ENCODE data around the gene HBS1L. TPM values are rescaled to one million over a fixed set of nuclear protein-coding genes. Genes with fewer than 3 reads are reported as not detected.

Gene HBS1L
- total and polyA plus RNA-seq, 2 experiments from 2014 or later, result 57.8 to 98.9 TPM

GRCh38 chr6:134999107-134999506 lies 55.5 kb downstream of the HBS1L start:
- no peaks in the 10 kb centered on the region for H3K9me3 ChIP-seq (ENCODE audit: low read depth)
- no peak for DNase-seq (ENCODE audit: low read depth in 1 of 2, low spot score in 1 of 2)
- H3K27ac ChIP-seq, result no peak overlapping the region
- TF ChIP-seq, protein P1, sequence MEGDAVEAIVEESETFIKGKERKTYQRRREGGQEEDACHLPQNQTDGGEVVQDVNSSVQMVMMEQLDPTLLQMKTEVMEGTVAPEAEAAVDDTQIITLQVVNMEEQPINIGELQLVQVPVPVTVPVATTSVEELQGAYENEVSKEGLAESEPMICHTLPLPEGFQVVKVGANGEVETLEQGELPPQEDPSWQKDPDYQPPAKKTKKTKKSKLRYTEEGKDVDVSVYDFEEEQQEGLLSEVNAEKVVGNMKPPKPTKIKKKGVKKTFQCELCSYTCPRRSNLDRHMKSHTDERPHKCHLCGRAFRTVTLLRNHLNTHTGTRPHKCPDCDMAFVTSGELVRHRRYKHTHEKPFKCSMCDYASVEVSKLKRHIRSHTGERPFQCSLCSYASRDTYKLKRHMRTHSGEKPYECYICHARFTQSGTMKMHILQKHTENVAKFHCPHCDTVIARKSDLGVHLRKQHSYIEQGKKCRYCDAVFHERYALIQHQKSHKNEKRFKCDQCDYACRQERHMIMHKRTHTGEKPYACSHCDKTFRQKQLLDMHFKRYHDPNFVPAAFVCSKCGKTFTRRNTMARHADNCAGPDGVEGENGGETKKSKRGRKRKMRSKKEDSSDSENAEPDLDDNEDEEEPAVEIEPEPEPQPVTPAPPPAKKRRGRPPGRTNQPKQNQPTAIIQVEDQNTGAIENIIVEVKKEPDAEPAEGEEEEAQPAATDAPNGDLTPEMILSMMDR (IDR thresholded peaks at IDR 0.05; ENCODE audit: low read depth, low read length), result no peak
- H3K4me3 ChIP-seq, result no peak overlapping the region
- no peaks in the 10 kb centered on the region for H3K27me3 ChIP-seq
- no peaks in the 10 kb centered on the region for H3K36me3 ChIP-seq
- H3K4me1 ChIP-seq (ENCODE audit: low read depth), result no peaks in the 10 kb centered on the region

DNA sequence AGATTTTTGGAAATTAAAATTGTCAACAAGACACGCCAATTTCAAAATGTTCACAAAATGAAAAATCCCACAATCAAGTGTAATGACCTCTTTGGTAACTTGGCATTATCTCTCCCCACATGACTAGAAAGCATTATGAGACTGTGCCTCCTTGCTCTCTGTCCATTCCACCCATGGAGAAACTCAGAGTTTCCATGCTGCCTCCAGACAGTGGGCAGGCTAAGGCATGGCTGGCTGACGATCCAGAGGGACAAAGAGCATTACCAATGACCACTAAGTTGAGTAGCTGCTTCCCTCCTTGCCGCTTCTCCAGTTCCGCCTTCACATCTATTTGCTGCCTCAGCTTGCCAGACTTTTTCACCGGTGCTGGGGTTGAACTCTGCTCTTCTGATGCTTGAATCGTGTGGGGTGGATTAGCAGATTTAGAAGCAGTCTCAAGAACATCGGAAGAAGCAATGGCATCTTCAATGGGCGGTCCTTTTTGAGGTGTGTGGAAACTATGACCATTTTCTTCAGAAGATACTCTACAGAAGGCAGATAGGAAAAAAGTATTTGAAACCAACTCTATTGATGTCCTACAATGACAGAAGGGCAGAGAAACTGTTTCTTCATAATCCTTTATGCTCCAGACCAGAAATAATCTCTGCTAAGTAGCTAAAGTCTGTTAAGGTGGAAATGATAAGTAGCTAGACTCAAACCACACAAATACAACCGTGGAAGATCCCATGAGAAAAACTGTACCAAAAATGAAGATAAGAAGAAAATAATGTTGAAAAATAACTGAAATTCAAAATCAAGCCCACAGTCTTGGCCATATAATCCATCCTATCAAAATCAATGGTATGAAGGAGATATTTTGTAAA lies 57.3 kb downstream of the HBS1L start:
- Histone ChIP-seq H3K4me1 (ENCODE audit: low read depth) (no peaks in the 10 kb centered on the region), H3K36me3 (peaks cover 4% of the 10 kb centered on the region), H3K27me3 (no peaks in the 10 kb centered on the region), H3K4me3 (no peak overlapping the region), H3K9me3 (ENCODE audit: low read depth) (no peaks in the 10 kb centered on the region), H3K27ac (no peak overlapping the region)
- no peak for DNase-seq (ENCODE audit: low read depth in 1 of 2, low spot score in 1 of 2)
- TF ChIP-seq, protein P1 (IDR thresholded peaks at IDR 0.05; ENCODE audit: low read depth, low read length), result no peak

DNA sequence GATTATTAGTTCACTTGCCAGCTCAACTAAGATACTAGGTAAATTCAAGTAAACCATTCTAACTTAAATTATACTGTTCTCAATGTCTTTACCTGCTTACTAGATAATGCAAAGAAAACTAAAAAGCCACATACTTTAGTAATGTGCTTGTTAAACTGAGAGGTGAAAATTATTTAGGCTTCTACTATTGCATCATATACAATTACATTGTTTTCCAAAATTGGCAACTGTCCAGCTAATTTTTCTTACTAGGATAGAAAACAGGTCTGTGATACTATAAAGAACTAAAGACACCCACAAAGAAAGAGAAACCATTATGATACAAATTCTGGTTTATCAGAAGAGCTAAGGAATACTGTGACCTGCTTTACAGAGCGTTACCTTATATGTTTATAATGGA lies 59.1 kb downstream of the HBS1L start:
- H3K27ac ChIP-seq, result no peak overlapping the region
- peaks cover 13% of the 10 kb centered on the region for H3K36me3 ChIP-seq
- no peak overlapping the region for H3K4me3 ChIP-seq
- no peaks in the 10 kb centered on the region for H3K4me1 ChIP-seq (ENCODE audit: low read depth)
- no peaks in the 10 kb centered on the region for H3K27me3 ChIP-seq
- TF ChIP-seq, protein P1 (IDR thresholded peaks at IDR 0.05; ENCODE audit: low read depth, low read length), result no peak
- H3K9me3 ChIP-seq (ENCODE audit: low read depth), result no peaks in the 10 kb centered on the region
- DNase-seq (ENCODE audit: low read depth in 1 of 2, low spot score in 1 of 2), result peak in 1 of 2 donors; percentile 18

DNA sequence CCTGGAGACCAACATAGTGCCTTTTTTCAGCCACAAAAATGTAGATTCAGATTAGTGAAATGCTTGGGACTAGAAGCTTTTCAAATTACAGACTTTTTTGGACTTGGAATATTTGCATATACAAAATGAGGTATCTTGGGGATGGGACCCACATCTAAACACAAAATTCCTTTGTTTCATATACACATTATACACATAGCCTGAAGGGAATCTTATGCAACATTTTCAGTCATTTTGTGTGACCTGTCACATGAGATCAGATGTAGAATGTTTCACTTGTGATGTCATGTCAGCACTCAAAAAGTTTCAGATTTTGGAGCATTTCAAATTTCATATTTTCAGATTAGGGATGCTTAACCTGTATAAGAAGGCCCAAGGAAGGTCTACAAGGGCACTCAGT lies 60.2 kb downstream of the HBS1L start:
- no peaks in the 10 kb centered on the region for H3K9me3 ChIP-seq (ENCODE audit: low read depth)
- no peaks in the 10 kb centered on the region for H3K4me1 ChIP-seq (ENCODE audit: low read depth)
- no peak for DNase-seq (ENCODE audit: low read depth in 1 of 2, low spot score in 1 of 2)
- no peaks in the 10 kb centered on the region for H3K27me3 ChIP-seq
- no peak overlapping the region for H3K4me3 ChIP-seq
- no peak overlapping the region for H3K27ac ChIP-seq
- TF ChIP-seq, protein P1 (IDR thresholded peaks at IDR 0.05; ENCODE audit: low read depth, low read length), result no peak
- peaks cover 13% of the 10 kb centered on the region for H3K36me3 ChIP-seq

DNA sequence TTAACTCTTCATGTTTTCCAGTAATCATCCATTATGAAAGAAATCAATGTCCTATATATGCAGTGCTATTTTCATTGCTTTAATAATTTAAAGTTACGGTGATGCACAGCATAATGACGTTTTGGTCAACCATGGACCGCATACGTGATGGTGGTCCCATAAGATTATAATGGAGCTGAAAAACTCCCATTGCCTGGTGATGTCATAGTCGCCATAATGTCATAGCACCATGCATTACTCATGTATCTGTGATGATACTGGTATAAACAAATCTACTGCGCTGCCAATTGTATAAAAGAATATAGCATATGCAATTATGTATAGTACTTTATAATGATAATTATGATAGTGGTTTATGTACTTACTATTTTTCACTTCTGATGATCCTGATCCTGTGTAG lies 62.5 kb downstream of the HBS1L start:
- TF ChIP-seq, protein P1 (IDR thresholded peaks at IDR 0.05; ENCODE audit: low read depth, low read length), result no peak
- Histone ChIP-seq H3K36me3 (peaks cover 13% of the 10 kb centered on the region), H3K27me3 (no peaks in the 10 kb centered on the region), H3K9me3 (ENCODE audit: low read depth) (no peaks in the 10 kb centered on the region), H3K27ac (no peak overlapping the region), H3K4me3 (no peak overlapping the region), H3K4me1 (ENCODE audit: low read depth) (no peaks in the 10 kb centered on the region)
- no peak for DNase-seq (ENCODE audit: low read depth in 1 of 2, low spot score in 1 of 2)

Measured in cardiac muscle cell (in vitro differentiated cells and primary cell).